SW480 (cell line): ENCODE measurements around the gene KMT5B.

Experiments used
- DNase-seq: peaks from one replicate; pipeline ENCODE4 v3.0.0-alpha.2; 2016; ENCODE audit warnings: low spot score

The KMT5B gene

GRCh38 chr11:68215524-68216170 is 2.6 kb upstream of the KMT5B start:
- no peak for DNase-seq

GRCh38 chr11:68215087-68215445 is 2.0 kb upstream of the KMT5B start:
- DNase-seq, result peak; percentile 31

- peak; percentile 29 for DNase-seq
Measured at GRCh38 chr11:68214173-68215086, 1.3 kb upstream of the KMT5B start.

DNA sequence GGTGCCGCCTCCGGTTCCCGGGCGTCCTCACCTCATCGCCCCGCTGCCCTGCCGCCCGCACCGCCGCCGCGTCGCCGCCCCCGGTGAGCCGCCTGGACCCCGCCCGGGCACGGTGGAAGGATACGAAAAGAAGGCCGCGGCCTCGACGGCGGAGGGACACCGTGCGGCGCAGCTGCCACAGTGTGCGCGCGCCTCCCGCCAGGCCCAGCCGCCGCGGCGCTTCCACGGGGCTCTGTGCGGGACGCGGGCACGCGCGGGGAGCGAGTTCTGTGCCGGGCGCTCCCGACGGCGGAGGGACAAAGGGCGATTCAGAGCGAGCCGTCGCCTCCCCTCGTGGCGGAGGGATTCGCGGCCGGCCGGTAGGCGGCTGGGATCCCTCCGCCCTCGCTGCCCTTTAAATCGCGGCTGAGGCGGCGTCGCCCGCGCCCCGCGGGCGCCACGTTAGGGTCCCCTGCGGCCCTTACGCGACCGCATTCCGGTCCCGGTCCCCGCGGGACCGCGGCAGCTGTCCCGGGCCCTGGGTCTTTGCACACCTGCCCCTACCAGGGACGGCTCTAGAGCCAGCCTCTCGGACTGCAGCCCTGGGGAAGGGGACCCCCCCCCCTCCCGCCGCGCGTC is 568 bp upstream of the KMT5B start:
- peak; percentile 91 for DNase-seq

DNA sequence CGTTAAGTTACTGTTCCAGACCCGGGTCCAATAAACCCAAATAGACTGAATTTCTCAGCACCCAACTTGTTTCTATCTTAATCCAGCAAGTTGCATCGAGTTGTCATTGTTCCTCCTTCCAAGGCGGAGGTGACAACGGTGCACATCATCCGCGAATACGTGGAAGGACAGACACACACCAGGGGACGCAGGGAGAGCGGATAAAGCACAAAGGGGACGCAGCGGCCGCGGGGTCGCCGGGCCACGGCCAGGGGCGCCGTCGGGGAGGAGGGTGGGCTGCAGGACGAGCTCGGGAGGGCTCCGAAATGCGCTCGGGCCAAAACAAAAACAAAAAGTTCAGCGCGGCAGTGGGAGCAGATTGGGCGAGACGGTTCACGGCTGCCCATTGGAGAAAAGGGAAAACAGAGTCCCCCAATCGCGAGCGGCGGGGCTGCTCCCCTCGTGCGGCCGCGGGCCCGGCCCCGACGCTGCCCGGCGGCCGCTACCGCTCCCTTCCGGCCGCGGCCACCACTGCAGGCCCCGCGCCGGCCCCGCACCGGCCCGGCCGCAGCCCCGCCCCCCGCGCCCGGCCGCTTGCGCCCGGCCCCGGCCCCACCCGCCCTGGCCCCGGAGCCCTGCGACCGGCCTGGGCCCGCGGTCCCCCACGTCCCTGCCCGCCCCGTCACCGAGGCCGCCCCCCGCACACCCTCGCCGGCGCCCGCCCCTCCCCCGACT is 518 bp downstream of the KMT5B start:
- peak; percentile 76 for DNase-seq

DNA sequence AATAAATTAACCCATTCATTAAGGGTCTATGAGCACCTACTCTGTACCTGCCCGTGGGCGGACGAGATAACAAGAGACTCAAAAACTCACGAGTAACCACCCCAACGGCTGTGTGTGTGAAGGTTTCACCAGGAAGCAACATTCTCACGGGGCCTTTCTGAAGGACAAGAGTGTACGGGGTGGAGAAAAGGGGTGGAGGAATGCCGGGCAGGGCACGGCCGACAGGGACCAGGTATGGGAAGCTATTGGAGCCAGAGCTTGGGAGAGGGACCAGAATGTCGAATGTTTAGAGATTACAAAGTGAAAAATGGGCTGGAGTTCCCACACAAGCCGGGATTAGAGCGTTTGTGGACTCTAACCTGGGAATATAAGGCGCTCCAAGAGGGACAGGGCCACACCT is 1.6 kb downstream of the KMT5B start:
- DNase-seq, result peak; percentile 37

DNA sequence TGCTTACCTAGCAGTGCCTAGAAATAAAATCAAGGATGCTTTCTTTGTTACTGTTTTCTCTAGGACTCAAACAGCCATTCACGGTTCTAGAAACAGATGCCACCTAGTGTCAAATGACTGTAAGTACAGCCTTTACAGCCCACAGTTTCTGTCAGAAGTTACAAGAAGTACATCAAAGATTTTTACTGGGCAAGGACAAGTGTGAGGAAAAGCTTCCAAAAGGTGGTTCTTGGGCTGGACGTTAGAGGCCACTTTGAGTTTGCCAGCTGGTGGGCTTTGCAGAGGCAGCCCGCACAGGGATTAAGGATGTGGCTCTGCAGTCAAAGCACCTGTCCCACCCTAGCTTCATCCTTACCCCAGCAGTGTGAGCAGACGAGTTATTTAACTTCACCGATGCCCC is 6.9 kb downstream of the KMT5B start:
- DNase-seq, result peak; percentile 75

DNA sequence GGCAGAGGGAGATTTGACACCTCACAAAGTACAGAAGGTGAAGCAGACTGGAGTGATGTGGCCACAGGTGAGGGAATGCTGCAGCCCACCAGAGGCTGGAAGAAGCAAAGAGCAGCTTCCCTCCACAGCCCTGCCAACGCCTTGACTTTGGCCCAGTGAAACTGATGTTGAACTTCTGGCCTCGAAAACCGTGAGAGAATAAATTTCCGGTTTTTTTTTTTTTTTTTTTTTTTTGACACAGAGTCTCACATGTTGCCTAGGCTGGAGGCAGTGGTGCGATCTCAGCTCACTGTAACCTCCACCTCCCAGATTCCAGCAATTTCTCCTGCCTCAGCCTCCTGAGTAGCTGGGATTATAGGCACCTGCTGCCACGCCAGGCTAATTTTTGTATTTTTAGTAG is 8.7 kb downstream of the KMT5B start:
- no peak for DNase-seq

DNA sequence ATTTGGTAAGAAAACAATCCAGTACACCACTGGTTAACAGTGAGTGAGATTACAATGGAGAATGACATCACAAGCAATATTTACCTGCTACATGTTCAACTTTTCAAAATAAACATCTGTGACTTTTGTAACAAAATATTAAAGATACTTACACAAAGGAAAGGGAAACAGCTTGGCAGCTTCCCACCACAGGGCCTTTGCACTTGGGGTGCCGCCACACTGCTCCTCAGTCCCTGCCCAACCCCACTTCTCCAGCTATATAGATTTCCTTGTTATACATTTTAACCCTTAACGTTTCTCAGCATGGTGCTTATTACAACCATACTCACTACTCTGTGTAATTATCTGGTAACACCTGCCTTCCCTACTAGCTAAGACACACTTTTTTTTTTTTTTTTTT is 10.9 kb downstream of the KMT5B start:
- no peak for DNase-seq

DNA sequence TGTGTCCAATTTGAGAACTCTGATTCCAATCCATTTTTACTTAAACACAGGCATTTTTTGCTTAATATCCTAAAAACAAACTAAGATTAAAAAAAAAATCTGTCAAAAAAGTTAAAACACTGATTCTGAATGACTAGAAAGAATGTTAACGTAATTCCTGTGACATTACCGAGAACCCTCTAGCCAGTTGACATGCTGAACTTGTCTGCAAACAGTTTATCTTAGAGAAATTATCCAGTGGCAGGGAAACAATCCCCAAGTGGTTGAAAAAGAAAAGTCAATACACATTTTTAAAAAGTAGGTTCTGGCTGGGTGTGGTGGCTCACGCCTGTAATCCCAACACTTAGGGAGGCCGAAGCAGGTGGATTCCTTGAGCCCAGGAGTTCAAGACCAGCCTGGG is 11.6 kb downstream of the KMT5B start:
- no peak for DNase-seq

- DNase-seq, result no peak
Measured at GRCh38 chr11:68200639-68201038, 12.5 kb downstream of the KMT5B start.

- no peak for DNase-seq
Measured at GRCh38 chr11:68199295-68199987, 13.7 kb downstream of the KMT5B start.

DNA sequence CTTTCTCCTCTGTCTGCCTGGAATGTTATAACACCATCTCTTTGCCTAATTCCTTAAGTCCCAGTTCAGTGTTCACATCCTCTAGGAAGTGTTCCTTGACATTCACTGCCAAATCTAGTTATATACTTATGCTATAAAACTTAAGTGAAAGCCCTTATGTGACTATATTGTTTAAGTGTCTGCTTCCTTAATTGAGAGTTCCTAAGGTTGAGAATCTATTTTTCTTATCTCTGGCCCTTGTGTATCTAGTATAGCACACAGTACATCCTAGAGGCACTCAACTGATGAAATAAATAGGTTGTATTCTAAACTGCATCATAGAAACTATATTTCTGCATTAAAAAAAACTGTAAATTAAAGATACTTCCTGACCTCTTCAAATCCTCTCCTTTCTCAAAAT is 16.9 kb downstream of the KMT5B start:
- no peak for DNase-seq

DNA sequence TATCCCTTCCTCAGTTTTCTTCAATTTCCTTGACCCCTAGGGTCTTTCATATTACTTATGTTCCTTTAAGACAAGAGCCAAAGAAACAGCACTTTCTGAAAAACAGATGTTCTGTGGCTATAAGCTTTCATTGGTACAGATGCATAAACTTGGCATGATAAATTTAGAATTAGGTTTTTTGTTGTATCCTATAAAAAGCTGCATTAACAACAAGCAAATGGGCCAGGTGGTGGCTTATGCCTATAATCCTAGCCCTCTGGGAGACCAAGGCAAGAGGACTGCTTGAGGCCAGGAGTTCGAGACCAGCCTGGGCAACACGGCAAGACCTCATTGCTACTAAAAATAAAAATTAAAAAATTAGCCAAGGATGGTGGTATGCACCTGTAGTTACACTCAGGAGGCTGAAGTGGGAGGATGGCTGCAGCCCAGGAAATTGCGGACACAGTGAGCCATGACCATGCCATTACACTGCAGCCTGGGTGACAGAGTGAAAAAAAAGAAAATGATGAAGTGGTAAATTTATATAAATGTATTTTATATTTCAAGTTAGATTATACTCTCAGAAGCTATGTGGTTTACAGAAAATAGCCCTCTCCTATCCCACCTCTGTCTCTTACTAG is 18.3 kb downstream of the KMT5B start:
- no peak for DNase-seq

DNA sequence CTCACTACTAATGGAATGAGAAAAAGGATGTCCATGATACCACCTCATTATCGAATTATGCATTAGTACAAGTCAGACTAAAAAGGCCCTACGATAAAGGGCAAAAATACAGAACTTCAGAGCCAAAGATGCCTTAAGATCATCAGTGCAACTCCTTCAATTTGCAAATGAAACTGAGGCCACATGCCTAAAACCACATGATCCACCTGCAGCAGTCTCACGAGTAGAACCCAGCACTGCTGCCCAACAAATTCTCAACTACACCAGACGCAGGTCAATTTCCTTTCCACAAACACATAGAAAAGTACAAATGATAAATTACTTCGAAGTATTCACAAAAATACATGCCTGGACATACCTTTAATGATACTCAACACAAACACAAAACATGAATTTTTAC is 20.1 kb downstream of the KMT5B start:
- DNase-seq, result no peak

- DNase-seq, result no peak
Measured at GRCh38 chr11:68191661-68192579, 21.2 kb downstream of the KMT5B start.

GRCh38 chr11:68189888-68190287 is 23.2 kb downstream of the KMT5B start:
- DNase-seq, result no peak

- no peak for DNase-seq
Measured at GRCh38 chr11:68189082-68189481, 24.0 kb downstream of the KMT5B start.

- no peak for DNase-seq
Measured at GRCh38 chr11:68186061-68186460, 27.0 kb downstream of the KMT5B start.

DNA sequence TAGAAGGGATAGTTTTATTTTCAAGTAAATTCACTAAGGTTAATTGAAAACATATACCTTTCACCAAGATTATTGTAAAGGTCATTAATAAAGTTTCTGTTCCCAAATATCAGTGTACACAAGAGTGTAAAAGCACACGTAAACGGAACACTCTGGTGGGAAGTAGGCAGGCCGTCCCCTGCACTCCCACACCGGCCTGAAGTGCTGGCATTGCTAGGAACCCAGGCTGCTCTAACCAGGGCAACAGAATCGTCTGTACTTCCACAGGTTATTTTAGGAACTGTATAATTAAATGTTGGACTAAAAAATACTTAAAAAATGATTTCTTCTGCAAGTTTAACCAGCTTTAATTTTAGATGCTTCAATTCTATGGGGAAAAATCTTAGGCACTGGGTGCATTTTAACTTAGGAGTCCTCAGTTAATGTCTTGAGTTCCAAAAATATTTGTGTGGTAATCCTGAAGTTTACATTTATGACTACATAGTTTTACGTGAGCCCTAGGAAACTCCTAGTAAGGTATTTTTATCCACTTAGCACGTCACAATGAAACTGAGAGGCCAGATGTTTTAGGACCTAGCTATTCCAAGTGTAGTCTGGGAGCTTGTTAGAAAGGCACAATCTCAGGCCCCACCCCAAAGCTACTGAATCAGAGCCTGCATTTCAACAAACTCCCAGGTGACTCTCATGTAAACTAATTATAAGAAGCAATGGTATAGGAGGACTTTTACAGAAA is 31.2 kb downstream of the KMT5B start:
- DNase-seq, result no peak
